SU-DHL-6 (cell line): ENCODE data around the gene ZNF579.

Source experiments
- H2AFZ ChIP-seq: fragments of 200-600 bp; sonication (generic); 2 replicates; pipeline ENCODE4 v1.6.1; 2014; ENCODE audit warnings: low read depth, mild to moderate bottlenecking, moderate library complexity, mixed read lengths, antibody characterized with exemption, low read length; ENCODE audit not compliant: severe bottlenecking
- H3F3A ChIP-seq: fragments of 200-600 bp; shearing (Covaris generic); 2 replicates; pipeline ENCODE4 v1.6.0; 2016; ENCODE audit warnings: antibody characterized with exemption, mild to moderate bottlenecking; ENCODE audit not compliant: insufficient read depth
- H3K27ac ChIP-seq: fragments of 200-600 bp; sonication (generic); 2 replicates; pipeline ENCODE4 v1.5.1; 2016; ENCODE audit warnings: low read depth, mild to moderate bottlenecking, low read length, moderate library complexity, mixed read lengths
- H3K27me3 ChIP-seq: fragments of 200-600 bp; sonication (generic), shearing (Covaris generic); 2 replicates; pipeline ENCODE4 v1.6.0; 2014; ENCODE audit warnings: mild to moderate bottlenecking, low read length
- H3K36me3 ChIP-seq: fragments of 200-600 bp; sonication (generic); 2 replicates; pipeline ENCODE4 v1.6.1; 2014; ENCODE audit warnings: mild to moderate bottlenecking, low read length, mixed read lengths
- H3K4me2 ChIP-seq: fragments of 300-600, 200-600 bp; shearing (Covaris generic), sonication (generic); 2 replicates; pipeline ENCODE4 v1.6.0; 2014; ENCODE audit warnings: low read length, low read depth, mild to moderate bottlenecking; ENCODE audit not compliant: poor library complexity, severe bottlenecking
- H3K4me3 ChIP-seq: fragments of 200-600 bp; sonication (generic); 2 replicates; pipeline ENCODE4 v1.5.1; 2014; ENCODE audit warnings: antibody characterized with exemption, low read length, mild to moderate bottlenecking, mixed read lengths; ENCODE audit not compliant: insufficient read depth, poor library complexity, severe bottlenecking
- H3K79me2 ChIP-seq: fragments of 200-600 bp; sonication (generic); 2 replicates; pipeline ENCODE4 v1.6.1; 2014; ENCODE audit warnings: mild to moderate bottlenecking, low read length, moderate library complexity; ENCODE audit not compliant: insufficient read depth
- H3K9ac ChIP-seq: fragments of 200-600 bp; sonication (generic); 2 replicates; pipeline ENCODE4 v1.7.0; 2014; ENCODE audit warnings: mild to moderate bottlenecking, low read length
- H3K9me2 ChIP-seq: fragments of 200-600 bp; sonication (generic); replicated peaks from 2 replicates; pipeline ENCODE4 v1.6.1; 2014; ENCODE audit warnings: low read length; ENCODE audit not compliant: insufficient read depth
- H3K9me3 ChIP-seq: fragments of 200-600 bp; sonication (generic); 2 replicates; pipeline ENCODE4 v1.6.1; 2014; ENCODE audit warnings: low read length, mixed read lengths; ENCODE audit not compliant: insufficient read depth
- H4K20me1 ChIP-seq: fragments of 200-600 bp; sonication (generic); 2 replicates; pipeline ENCODE4 v1.6.1; 2014; ENCODE audit warnings: low read depth, mild to moderate bottlenecking, antibody characterized with exemption, low read length, moderate library complexity, mixed read lengths
- EZH2phosphoT487 ChIP-seq: fragments of 200-600 bp; sonication (generic), shearing (Covaris generic); conservative IDR thresholded peaks from 2 replicates; pipeline ENCODE4 v1.6.1; 2018; ENCODE audit warnings: mild to moderate bottlenecking, antibody characterized with exemption, low read length, moderate library complexity, mixed read lengths
- TF ChIP-seq, protein P1 (sequence below): fragments of 200-600 bp; sonication (generic); IDR thresholded peaks from one replicate; pipeline ENCODE4 v1.5.1; 2017; ENCODE audit warnings: antibody characterized with exemption, mild to moderate bottlenecking, low read length, moderate library complexity; ENCODE audit not compliant: insufficient read depth, poor library complexity, severe bottlenecking

Gene ZNF579

DNA sequence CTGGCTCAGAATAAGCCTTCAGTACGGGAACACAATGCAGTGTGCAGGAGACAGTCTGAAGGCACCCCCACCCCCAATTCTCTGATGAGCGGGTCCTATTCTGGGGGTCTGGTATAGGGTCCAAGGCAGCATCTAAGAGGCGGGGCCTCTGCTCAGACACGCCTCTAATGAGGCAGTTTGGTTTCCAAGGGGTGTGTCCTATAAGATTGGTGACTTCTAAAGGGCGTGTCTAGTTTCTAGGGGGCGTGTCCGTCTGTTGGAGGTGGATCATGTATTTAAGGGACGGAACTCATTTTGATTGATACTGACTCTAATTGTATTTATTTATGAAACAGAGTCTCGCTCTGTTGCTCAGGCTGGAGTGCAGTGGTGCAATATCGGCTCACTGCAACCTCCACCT is 10.0 kb upstream of the ZNF579 start:
- no peaks in the 10 kb centered on the region for H3K79me2 ChIP-seq
- H3K36me3 ChIP-seq: no peaks in the 10 kb centered on the region
- no peak overlapping the region for H3K27ac ChIP-seq
- no peaks in the 10 kb centered on the region for H3K27me3 ChIP-seq
- H3K4me2 ChIP-seq: no peak overlapping the region
- no peaks in the 10 kb centered on the region for H3K9me2 ChIP-seq
- H3K9ac ChIP-seq: no peak overlapping the region
- no peak overlapping the region for H2AFZ ChIP-seq
- no peaks in the 10 kb centered on the region for H3K9me3 ChIP-seq
- H3F3A ChIP-seq: no peaks in the 10 kb centered on the region
- no peak overlapping the region for H3K4me3 ChIP-seq
- H4K20me1 ChIP-seq: no peaks in the 10 kb centered on the region
- TF ChIP-seq EZH2phosphoT487: no peak
- TF ChIP-seq, protein P1, sequence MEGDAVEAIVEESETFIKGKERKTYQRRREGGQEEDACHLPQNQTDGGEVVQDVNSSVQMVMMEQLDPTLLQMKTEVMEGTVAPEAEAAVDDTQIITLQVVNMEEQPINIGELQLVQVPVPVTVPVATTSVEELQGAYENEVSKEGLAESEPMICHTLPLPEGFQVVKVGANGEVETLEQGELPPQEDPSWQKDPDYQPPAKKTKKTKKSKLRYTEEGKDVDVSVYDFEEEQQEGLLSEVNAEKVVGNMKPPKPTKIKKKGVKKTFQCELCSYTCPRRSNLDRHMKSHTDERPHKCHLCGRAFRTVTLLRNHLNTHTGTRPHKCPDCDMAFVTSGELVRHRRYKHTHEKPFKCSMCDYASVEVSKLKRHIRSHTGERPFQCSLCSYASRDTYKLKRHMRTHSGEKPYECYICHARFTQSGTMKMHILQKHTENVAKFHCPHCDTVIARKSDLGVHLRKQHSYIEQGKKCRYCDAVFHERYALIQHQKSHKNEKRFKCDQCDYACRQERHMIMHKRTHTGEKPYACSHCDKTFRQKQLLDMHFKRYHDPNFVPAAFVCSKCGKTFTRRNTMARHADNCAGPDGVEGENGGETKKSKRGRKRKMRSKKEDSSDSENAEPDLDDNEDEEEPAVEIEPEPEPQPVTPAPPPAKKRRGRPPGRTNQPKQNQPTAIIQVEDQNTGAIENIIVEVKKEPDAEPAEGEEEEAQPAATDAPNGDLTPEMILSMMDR: no peak

DNA sequence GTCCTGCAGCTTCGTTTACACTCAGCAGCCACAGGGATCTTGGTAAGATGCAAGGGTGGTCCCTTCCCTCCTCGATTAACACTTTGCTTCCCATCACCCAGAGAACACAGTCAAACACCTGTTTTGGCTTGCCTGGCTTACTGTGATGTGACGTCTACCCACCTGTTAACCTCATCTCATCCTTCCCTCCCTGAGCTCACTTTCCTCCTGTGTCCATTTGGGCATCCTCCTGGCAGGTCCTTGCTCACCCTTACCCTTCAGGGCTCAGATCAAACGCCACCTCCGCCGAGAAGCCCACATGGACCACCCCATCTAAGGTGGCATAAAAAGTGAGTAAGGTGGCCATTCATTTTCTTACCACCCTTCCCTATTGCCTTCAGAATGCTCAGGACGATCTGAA is 9.5 kb upstream of the ZNF579 start:
- Histone ChIP-seq H3F3A (no peaks in the 10 kb centered on the region), H3K36me3 (no peaks in the 10 kb centered on the region), H3K79me2 (no peaks in the 10 kb centered on the region), H3K27me3 (no peaks in the 10 kb centered on the region), H3K27ac (no peak overlapping the region), H3K9me3 (no peaks in the 10 kb centered on the region), H3K4me2 (no peak overlapping the region), H3K9ac (no peak overlapping the region), H3K4me3 (no peak overlapping the region), H3K9me2 (no peaks in the 10 kb centered on the region), H4K20me1 (no peaks in the 10 kb centered on the region), H2AFZ (no peak overlapping the region)
- TF ChIP-seq, protein P1: no peak
- no peak for TF ChIP-seq EZH2phosphoT487

GRCh38 chr19:55588738-55589137 is 8.1 kb upstream of the ZNF579 start:
- Histone ChIP-seq H3K4me3 (no peak overlapping the region), H3K36me3 (no peaks in the 10 kb centered on the region), H3K79me2 (no peaks in the 10 kb centered on the region), H3K9me2 (no peaks in the 10 kb centered on the region), H2AFZ (no peak overlapping the region), H3K9ac (no peak overlapping the region), H3K4me2 (no peak overlapping the region), H3K27ac (no peak overlapping the region), H3F3A (no peaks in the 10 kb centered on the region), H3K27me3 (no peaks in the 10 kb centered on the region), H3K9me3 (no peaks in the 10 kb centered on the region), H4K20me1 (no peaks in the 10 kb centered on the region)
- no peak for TF ChIP-seq EZH2phosphoT487
- TF ChIP-seq, protein P1: no peak
